Suppressor macrophage treated with lipopolysaccharide for 4 hours (primary cell): ENCODE measurements around the gene SPAG9.
A peak's percentile ranks its signal among the peaks of the same experiment; 100 is the strongest.

ENCODE experiments used
- DNase-seq: peaks from one replicate; pipeline ENCODE4 v3.0.0-alpha.2; 2020

Gene SPAG9

GRCh38 chr17:50935221-50935995 is 185.3 kb downstream of the SPAG9 start:
- DNase-seq = peak; percentile 95

GRCh38 chr17:50934672-50935220 is 185.9 kb downstream of the SPAG9 start:
- DNase-seq = no peak

GRCh38 chr17:50934161-50934560 is 186.5 kb downstream of the SPAG9 start:
- no peak for DNase-seq

- DNase-seq = peak; percentile 61
Observed at GRCh38 chr17:50931144-50931908, 189.3 kb downstream of the SPAG9 start.

- DNase-seq = peak; percentile 36
Observed at GRCh38 chr17:50928646-50929045, 192.0 kb downstream of the SPAG9 start.

GRCh38 chr17:50927287-50927686 is 193.4 kb downstream of the SPAG9 start:
- DNase-seq = no peak

- DNase-seq = no peak
Observed at GRCh38 chr17:50926523-50926922, 194.1 kb downstream of the SPAG9 start.

GRCh38 chr17:50925296-50925891 is 195.3 kb downstream of the SPAG9 start:
- no peak for DNase-seq

- no peak for DNase-seq
Observed at GRCh38 chr17:50924800-50925199, 195.9 kb downstream of the SPAG9 start.

- DNase-seq = no peak
Observed at GRCh38 chr17:50924300-50924699, 196.4 kb downstream of the SPAG9 start.

GRCh38 chr17:50923611-50924010 is 197.1 kb downstream of the SPAG9 start:
- no peak for DNase-seq

GRCh38 chr17:50922721-50923405 is 197.8 kb downstream of the SPAG9 start:
- DNase-seq = no peak

- no peak for DNase-seq
Observed at GRCh38 chr17:50922107-50922506, 198.6 kb downstream of the SPAG9 start.

GRCh38 chr17:50920891-50921586 is 199.6 kb downstream of the SPAG9 start:
- DNase-seq = no peak

GRCh38 chr17:50920041-50920410 is 200.6 kb downstream of the SPAG9 start:
- no peak for DNase-seq

- peak; percentile 92 for DNase-seq
Observed at GRCh38 chr17:50919321-50920040, 201.2 kb downstream of the SPAG9 start.

GRCh38 chr17:50918933-50919296 is 201.8 kb downstream of the SPAG9 start:
- DNase-seq = peak; percentile 77

- DNase-seq = no peak
Observed at GRCh38 chr17:50918071-50918932, 202.4 kb downstream of the SPAG9 start.

- DNase-seq = no peak
Observed at GRCh38 chr17:50917418-50917743, 203.3 kb downstream of the SPAG9 start.

GRCh38 chr17:50916708-50917417 is 203.8 kb downstream of the SPAG9 start:
- DNase-seq = no peak
